KOPT-K1 (cell line): Measurements from ENCODE around the gene STS.

ENCODE experiments used
- H3K27ac ChIP-seq: fragments of 200-600 bp; sonication (generic); 2 replicates; pipeline ENCODE4 v1.5.1; 2016; ENCODE audit warnings: antibody characterized with exemption, mild to moderate bottlenecking, low read depth, low read length; ENCODE audit not compliant: poor library complexity, severe bottlenecking
- H3K36me3 ChIP-seq: fragments of 200-600 bp; sonication (generic); 2 replicates; pipeline ENCODE4 v1.5.1; 2017; ENCODE audit warnings: antibody characterized with exemption, mild to moderate bottlenecking, low read length, moderate library complexity; ENCODE audit not compliant: insufficient read depth
- H3K9me3 ChIP-seq: fragments of 200-600 bp; sonication (generic); 2 replicates; pipeline ENCODE4 v1.5.1; 2017; ENCODE audit warnings: antibody characterized with exemption, low read length, mild to moderate bottlenecking; ENCODE audit not compliant: insufficient read depth, poor library complexity, severe bottlenecking

STS gene

GRCh38 chrX:7120878-7121219 is 26.7 kb upstream of the STS start:
- peaks cover 6% of the 10 kb centered on the region; the same call in 1 of the 2 replicates for H3K36me3 ChIP-seq
- H3K27ac ChIP-seq = no peak overlapping the region
- H3K9me3 ChIP-seq = no peaks in the 10 kb centered on the region

DNA sequence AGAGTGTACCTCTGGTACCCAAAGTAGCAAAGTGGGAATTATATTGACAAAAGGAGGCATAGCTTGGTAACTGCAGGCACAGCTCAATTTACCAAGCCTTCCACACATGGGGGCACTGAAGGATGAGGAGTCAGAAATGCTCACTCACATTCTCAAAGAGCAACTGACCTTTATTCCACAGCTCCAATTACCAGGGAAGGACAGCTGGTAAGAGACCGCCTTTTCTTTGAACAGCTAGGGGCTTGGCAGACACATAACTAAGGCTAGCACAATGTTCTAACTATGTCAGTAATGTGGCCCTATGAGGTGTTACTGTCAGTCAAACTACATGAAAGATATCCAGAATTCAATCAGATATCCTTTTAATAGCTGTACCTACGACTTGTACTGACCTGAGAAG is 20.5 kb upstream of the STS start:
- H3K9me3 ChIP-seq = no peaks in the 10 kb centered on the region
- peaks cover 28% of the 10 kb centered on the region for H3K36me3 ChIP-seq
- no peak overlapping the region for H3K27ac ChIP-seq

DNA sequence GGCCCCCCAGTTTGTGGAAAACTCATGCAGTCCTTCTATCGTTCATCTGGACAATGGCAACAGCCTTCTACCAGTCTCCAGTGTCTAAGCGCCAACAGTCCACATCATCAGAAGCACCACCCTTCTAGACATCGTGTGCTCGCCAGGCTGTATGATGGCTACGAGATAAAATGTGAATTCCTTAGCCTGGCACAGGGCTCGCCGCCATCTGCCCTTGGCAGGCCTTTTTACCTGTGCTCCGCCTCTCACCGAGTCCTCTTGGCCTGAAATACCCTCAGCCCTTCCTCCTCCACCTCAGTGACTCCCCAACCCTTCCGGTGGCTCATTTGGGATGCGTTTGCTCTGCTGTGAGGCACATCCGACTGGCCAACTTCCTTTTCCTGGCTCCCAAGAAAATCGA is 15.9 kb upstream of the STS start:
- peaks cover 28% of the 10 kb centered on the region for H3K36me3 ChIP-seq
- H3K9me3 ChIP-seq = no peaks in the 10 kb centered on the region
- no peak overlapping the region for H3K27ac ChIP-seq

- Histone ChIP-seq H3K36me3 (peaks cover 21% of the 10 kb centered on the region), H3K27ac (peak overlapping the region; percentile 62), H3K9me3 (no peaks in the 10 kb centered on the region)
Measured at GRCh38 chrX:7132335-7133049, 15.0 kb upstream of the STS start.

- Histone ChIP-seq H3K27ac (peak overlapping the region; percentile 62), H3K36me3 (peaks cover 21% of the 10 kb centered on the region), H3K9me3 (no peaks in the 10 kb centered on the region)
Measured at GRCh38 chrX:7133050-7133440, 14.5 kb upstream of the STS start.

DNA sequence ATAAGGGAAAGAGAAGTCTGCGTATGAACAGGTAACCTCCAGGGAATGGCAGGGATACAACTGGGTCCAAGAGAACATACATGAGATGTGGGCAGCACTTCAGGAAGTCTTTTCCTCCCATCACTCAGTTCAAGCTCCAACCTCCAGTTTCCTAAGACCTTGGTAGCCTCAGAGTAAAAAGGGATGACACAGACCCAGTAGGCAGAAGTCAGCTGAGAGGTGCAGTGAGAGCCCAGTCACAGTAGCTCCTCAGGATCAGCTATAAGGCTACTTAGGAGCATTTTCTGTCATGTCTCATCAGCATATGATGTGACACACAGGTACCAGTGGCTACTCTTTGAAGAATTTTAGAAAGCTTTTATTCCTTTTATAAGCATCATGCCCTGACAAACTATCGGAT is 12.5 kb upstream of the STS start:
- H3K36me3 ChIP-seq = peaks cover 24% of the 10 kb centered on the region
- no peaks in the 10 kb centered on the region for H3K9me3 ChIP-seq
- peak overlapping the region; percentile 3 for H3K27ac ChIP-seq

- H3K9me3 ChIP-seq = no peaks in the 10 kb centered on the region
- no peak overlapping the region for H3K27ac ChIP-seq
Measured at GRCh38 chrX:7139202-7140081, 8.1 kb upstream of the STS start.

DNA sequence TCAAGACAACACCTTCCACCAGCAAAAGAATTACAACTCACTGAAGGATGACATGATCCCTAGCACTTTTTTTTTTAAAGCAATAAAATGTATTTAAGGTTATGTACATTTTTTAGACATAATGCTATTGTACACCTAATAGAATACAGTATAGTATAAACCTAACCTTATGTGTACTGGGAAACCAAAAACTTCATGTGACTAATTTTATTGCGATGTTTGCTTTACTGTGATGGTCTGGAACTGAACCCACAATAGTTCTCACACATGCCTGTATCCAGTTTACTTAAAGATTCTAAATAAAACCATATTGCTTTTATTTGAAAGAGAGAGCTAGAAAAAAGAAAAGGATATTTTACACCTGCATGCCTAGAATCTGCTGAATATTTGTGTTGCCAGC is 4.4 kb upstream of the STS start:
- Histone ChIP-seq H3K9me3 (no peaks in the 10 kb centered on the region), H3K27ac (no peak overlapping the region)

More at GRCh38 chrX:7139202-7140081, 8.1 kb upstream of the STS start:
- peaks cover 23% of the 10 kb centered on the region; the same call in 1 of the 2 replicates for H3K36me3 ChIP-seq

DNA sequence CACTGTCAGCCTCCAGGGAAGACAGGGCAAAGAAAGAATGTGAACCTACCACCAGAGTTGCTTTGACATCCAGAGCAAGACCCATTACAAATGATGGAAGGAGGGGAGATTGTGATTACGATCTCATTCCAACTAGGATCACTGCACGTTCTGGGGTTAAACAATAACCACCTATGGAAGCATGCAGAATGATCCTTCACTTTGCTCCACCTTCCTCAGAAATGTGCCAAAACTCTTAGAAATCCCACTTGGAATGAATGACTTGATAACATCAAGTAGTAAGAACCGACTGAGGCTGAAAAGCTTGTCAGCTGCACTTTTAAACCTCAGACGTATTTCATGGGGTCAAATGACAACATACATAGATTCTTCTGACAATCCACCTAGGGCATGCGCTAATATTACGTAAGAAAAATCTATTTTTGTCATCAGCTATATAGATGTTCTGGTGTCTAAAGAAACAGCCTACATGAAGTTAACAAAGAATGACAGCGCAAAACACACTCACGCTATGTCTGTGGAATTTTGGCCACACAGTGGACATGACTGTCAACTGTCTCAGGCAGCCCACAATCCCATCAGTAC is 3.5 kb upstream of the STS start:
- Histone ChIP-seq H3K36me3 (peaks cover 17% of the 10 kb centered on the region), H3K9me3 (no peaks in the 10 kb centered on the region), H3K27ac (peak overlapping the region; percentile 16)

More for the DNA sequence above, 4.4 kb upstream of the STS start:
- peaks cover 23% of the 10 kb centered on the region for H3K36me3 ChIP-seq

- Histone ChIP-seq H3K9me3 (no peaks in the 10 kb centered on the region), H3K36me3 (peaks cover 12% of the 10 kb centered on the region), H3K27ac (no peak overlapping the region)
Measured at GRCh38 chrX:7145454-7145853, 2.1 kb upstream of the STS start.

DNA sequence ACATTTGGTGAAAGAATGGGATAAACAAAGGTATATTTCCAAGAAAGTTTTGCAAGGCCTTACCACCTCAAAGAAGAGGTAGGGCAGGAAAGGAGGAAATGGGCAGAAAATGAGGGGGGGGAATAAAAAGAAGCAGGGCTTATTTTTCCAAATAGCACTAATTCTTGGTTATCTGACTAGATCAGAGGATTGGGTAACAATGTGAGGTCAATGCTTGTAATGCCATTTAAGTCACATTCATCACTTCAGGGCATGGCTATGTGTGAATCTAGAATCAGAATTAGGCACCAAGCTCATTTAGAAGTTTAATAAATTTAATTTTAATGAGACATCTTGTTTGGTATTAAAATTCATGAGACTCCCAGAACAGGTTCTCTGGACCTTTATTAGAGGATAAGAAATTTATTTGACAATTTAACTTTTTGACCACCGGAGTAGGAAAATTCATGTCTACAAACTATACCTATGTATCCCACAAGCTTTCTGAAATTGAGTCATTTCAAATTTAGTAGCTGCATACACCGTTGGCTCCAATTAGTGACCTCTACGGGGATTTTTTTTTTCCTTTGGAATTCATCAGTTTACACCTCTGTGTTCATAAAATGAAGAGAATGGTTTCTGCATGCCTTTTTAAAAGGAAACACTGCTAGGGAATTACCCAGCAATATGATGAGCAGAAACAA is 1.4 kb upstream of the STS start:
- no peaks in the 10 kb centered on the region for H3K9me3 ChIP-seq
- H3K36me3 ChIP-seq = peaks cover 11% of the 10 kb centered on the region
- no peak overlapping the region for H3K27ac ChIP-seq

GRCh38 chrX:7146703-7147412 is 654 bp upstream of the STS start:
- Histone ChIP-seq H3K27ac (peak overlapping the region; percentile 92), H3K36me3 (peaks cover 4% of the 10 kb centered on the region; the same call in 1 of the 2 replicates), H3K9me3 (no peaks in the 10 kb centered on the region)

- Histone ChIP-seq H3K36me3 (no peaks in the 10 kb centered on the region; the same call in 1 of the 2 replicates), H3K9me3 (no peaks in the 10 kb centered on the region), H3K27ac (peak within 1 kb of the TSS; percentile 92)
Measured at GRCh38 chrX:7147978-7148854, 704 bp downstream of the STS start, which contains the start of gene PUDP. TSS of gene PUDP (minus strand) at chrX:7148153. CDS start at chrX:7148113, 40 bp downstream.
